GM12878 (cell line): ENCODE results near the gene SELPLG. TPM values are rescaled to one million over a fixed set of nuclear protein-coding genes. Genes with fewer than 3 reads are reported as not detected.

Source experiments
- ATAC-seq: fragments of 200-7000 bp; cut with Tn5 transposase; 3 replicates; pipeline ENCODE4 v1.9.1; 2020; ENCODE audit warnings: mild to moderate bottlenecking, moderate library complexity
- BruUV-seq: library from RNA; stranded (reverse); fragments of 400-500 nt; replicated peaks from 2 replicates; lab custom pipeline; 2021; lab: Mats Ljungman, UMichigan
- CTCF ChIA-PET: fragments of 300-600 bp; sonication (Branson Sonifier 250); formaldehyde crosslinking; extraction: SDS; loops from one replicate; lab custom pipeline; 2021; ENCODE audit warnings: inconsistent platforms; lab: Yijun Ruan, JAX
- POLR2A ChIA-PET: fragments of 350-600 bp; formaldehyde crosslinking; extraction: SDS; loops from one replicate; lab custom pipeline; 2021; ENCODE audit warnings: inconsistent platforms; lab: Charles Lee
- RAD21 ChIA-PET: fragments of 300-600 bp; sonication (Branson Sonifier 250); formaldehyde crosslinking; loops from one replicate; lab custom pipeline; 2023; ENCODE audit warnings: antibody characterized with exemption; ENCODE audit not compliant: unreplicated experiment; lab: Charles Lee
- SMC1A ChIA-PET: fragments of 300-600 bp; sonication (Branson Sonifier 250); formaldehyde crosslinking; loops from one replicate; lab custom pipeline; 2023; ENCODE audit not compliant: unreplicated experiment, uncharacterized antibody; lab: Charles Lee
- DNase-seq: peaks from one replicate; pipeline ENCODE4 v3.0.0-alpha.2; 2011; ENCODE audit warnings: low read depth, low spot score
- FAIRE-seq: peaks from 3 replicates; lab custom pipeline; 2011; peaks lifted over from hg19 to GRCh38; lab: Jason Lieb, UNC
- H2AFZ ChIP-seq: 2 replicates; pipeline ENCODE4 v1.6.0; 2011; ENCODE audit warnings: low read depth, low read length, control low read depth; ENCODE audit not compliant: control insufficient read depth
- H3K27ac ChIP-seq: 2 replicates; pipeline ENCODE4 v1.5.1; 2011; ENCODE audit warnings: control low read depth; ENCODE audit not compliant: control insufficient read depth, insufficient read depth
- H3K27me3 ChIP-seq, 2 experiments: replicated peaks in 1 of 2; 2 replicates each; pipeline versions ENCODE4 v1.6.0 to v1.6.1; 2011; ENCODE audit warnings: low read length in 1 of 2; ENCODE audit not compliant: control insufficient read depth in 2 of 2, insufficient read depth in 2 of 2
- H3K36me3 ChIP-seq, 2 experiments: 2 replicates each; pipeline ENCODE4 v1.5.1; 2011; ENCODE audit warnings: low read length in 1 of 2; ENCODE audit not compliant: control insufficient read depth in 2 of 2, insufficient read depth in 2 of 2
- H3K4me1 ChIP-seq: 2 replicates; pipeline ENCODE4 v1.6.1; 2011; ENCODE audit warnings: mild to moderate bottlenecking, low read length, moderate library complexity, mixed read lengths; ENCODE audit not compliant: control insufficient read depth, insufficient read depth
- H3K4me2 ChIP-seq: 2 replicates; pipeline ENCODE4 v1.6.0; 2011; ENCODE audit warnings: control low read depth; ENCODE audit not compliant: control insufficient read depth, insufficient read depth
- H3K4me3 ChIP-seq: fragments of 200-600 bp; sonication (generic); 2 replicates; pipeline ENCODE4 v1.5.1; 2016
- H3K79me2 ChIP-seq: 2 replicates; pipeline ENCODE4 v1.6.0; 2011; ENCODE audit warnings: low read length; ENCODE audit not compliant: control insufficient read depth, insufficient read depth
- H3K9ac ChIP-seq: 2 replicates; pipeline ENCODE4 v1.8.0; 2011; ENCODE audit warnings: low read length, control low read depth, mixed read lengths; ENCODE audit not compliant: control insufficient read depth, insufficient read depth
- H3K9me3 ChIP-seq: replicated peaks from 3 replicates; pipeline ENCODE4 v1.5.1; 2011; ENCODE audit warnings: mild to moderate bottlenecking, low read length; ENCODE audit not compliant: control insufficient read depth, insufficient read depth
- H4K20me1 ChIP-seq: 2 replicates; pipeline ENCODE4 v1.6.0; 2011; ENCODE audit not compliant: control insufficient read depth, insufficient read depth
- ASH2L ChIP-seq: fragments of 300-600, 200-600 bp; sonication (generic); IDR thresholded peaks from 2 replicates; pipeline ENCODE4 v1.6.1; 2017; ENCODE audit warnings: low read depth, mild to moderate bottlenecking, borderline replicate concordance
- CUX1 ChIP-seq: IDR thresholded peaks from 2 replicates; pipeline ENCODE4 v1.6.1; 2012; ENCODE audit warnings: improper control_type of control experiment, low read depth, low read length; ENCODE audit not compliant: insufficient replicate concordance
- EZH2 ChIP-seq: IDR thresholded peaks from 2 replicates; pipeline ENCODE4 v1.6.1; 2012; ENCODE audit warnings: low read depth, mild to moderate bottlenecking, control low read depth, inconsistent platforms, low read length, borderline replicate concordance; ENCODE audit not compliant: control insufficient read depth
- IKZF2 ChIP-seq, 2 experiments: fragments of 450-650 bp; IDR thresholded peaks; 2 replicates each; pipeline ENCODE4 v1.6.1; 2017; ENCODE audit warnings: mild to moderate bottlenecking in 2 of 2, moderate library complexity in 2 of 2
- JUND ChIP-seq: IDR thresholded peaks from 2 replicates; pipeline ENCODE4 v1.6.1; 2012; ENCODE audit warnings: low read depth, mild to moderate bottlenecking, low read length, improper control_type of control experiment, moderate library complexity
- MTA2 ChIP-seq: fragments of 450-650 bp; IDR thresholded peaks from 2 replicates; pipeline ENCODE4 v1.6.1; 2016; ENCODE audit warnings: low read depth, mild to moderate bottlenecking, moderate library complexity
- STAT1 ChIP-seq: fragments of 450-650 bp; conservative IDR thresholded peaks from 2 replicates; pipeline ENCODE4 v1.6.1; 2014; ENCODE audit warnings: antibody characterized with exemption, mild to moderate bottlenecking
- STAT3 ChIP-seq: IDR thresholded peaks from 2 replicates; pipeline ENCODE4 v1.6.1; 2011; ENCODE audit warnings: low read depth, low read length, improper control_type of control experiment
- ZNF592 ChIP-seq: fragments of 450-650 bp; IDR thresholded peaks from 2 replicates; pipeline ENCODE4 v1.6.1; 2017; ENCODE audit warnings: mild to moderate bottlenecking, moderate library complexity
- ZZZ3 ChIP-seq: IDR thresholded peaks from 2 replicates; pipeline ENCODE4 v1.6.1; 2011; ENCODE audit warnings: low read depth; ENCODE audit not compliant: control insufficient read depth, insufficient read length
- WGBS: methylation state at CpG from one replicate; pipeline ENCODE4 v1.1.6; 2016; ENCODE audit warnings: low lambda C conversion rate; ENCODE audit not compliant: insufficient replicate concordance, insufficient coverage; ENCODE audit errors: missing lambda C conversion rate; 5-methylcytosine and 5-hydroxymethylcytosine counted together
- in situ Hi-C: fragments of 300-500 bp; cut with MboI; formaldehyde crosslinking; loops from 9 replicates; pipeline ENCODE4 v1.14.3; 2018; ENCODE audit warnings: mixed read lengths
- intact Hi-C: fragments of 100-400 bp; cut with micrococcal nuclease; formaldehyde crosslinking; loops from one replicate; pipeline ENCODE4 v1.14.2; 2022; ENCODE audit not compliant: unreplicated experiment
- polyA plus RNA-seq, 11 experiments: library from polyadenylated mRNA; depleted of rRNA in 4 of 11; unstranded in 6 of 11; stranded (reverse) in 5 of 11; fragments of >200 nt; fragmentation: Nextera tagmentation in 4 of 11; fragmentation: Illumina TruSeq in 1 of 11; extraction: Ambion mirVana in 4 of 11; extraction: Trizol in 1 of 11; gene quantifications; 1 replicate in 1 of 11; 2 replicates in 10 of 11; pipeline versions ENCODE4 v1.2.1 to v1.2.3, GENCODE V29; 2011 to 2016; ENCODE audit warnings: inconsistent platforms in 2 of 11, missing spikeins in 2 of 11, low read depth in 1 of 11
- total RNA-seq, 4 experiments: library from RNA; depleted of rRNA in 3 of 4; stranded (reverse); fragments of >200 nt in 3 of 4; fragmentation: Illumina TruSeq in 1 of 4; extraction: Trizol in 1 of 4; gene quantifications; 2 replicates each; pipeline versions ENCODE4 v1.2.1 to v1.2.3, GENCODE V29; 2013 to 2021

Gene SELPLG
- total and polyA plus RNA-seq, 10 of the 15 experiments (the other 5 are each of a cell fraction or from before 2014, with no cell fraction given) = 3.2 to 32.3 (median 23.9) TPM

- no peak for TF ChIP-seq CUX1
These were observed 43.0 kb upstream of the SELPLG start (continued) for GRCh38 chr12:108676707-108677106.

DNA sequence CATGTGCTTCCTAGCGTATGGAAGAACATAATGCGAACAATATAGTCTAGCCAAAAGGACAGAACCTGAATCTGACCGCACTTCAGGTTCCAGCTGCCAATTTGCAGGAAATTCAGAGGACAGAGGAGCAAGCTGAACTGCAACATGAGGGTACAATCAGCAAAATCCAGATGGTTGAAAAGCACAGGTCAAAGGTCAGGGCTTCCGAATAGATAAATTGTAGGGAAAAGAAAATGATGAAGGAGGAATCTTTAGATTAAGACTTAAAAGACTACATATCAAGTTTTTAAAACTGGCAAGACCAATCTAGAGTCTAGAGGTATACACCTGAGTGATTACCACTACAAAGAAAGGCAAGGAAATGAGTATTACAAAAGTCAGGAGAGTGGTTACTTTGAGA lies 42.1 kb upstream of the SELPLG start:
- WGBS = 95% methylated on average over 4 of the region's 4 CpGs
- H3K79me2 ChIP-seq = peaks cover 17% of the 10 kb centered on the region

More for the DNA sequence above, 42.1 kb upstream of the SELPLG start:
- Histone ChIP-seq H3K4me1 (peaks cover 3% of the 10 kb centered on the region; the same call in 1 of the 2 replicates), H3K27me3 (no peaks in the 10 kb centered on the region), H3K9ac (no peak overlapping the region), H3K9me3 (no peaks in the 10 kb centered on the region), H3K4me2 (no peak overlapping the region), H3K27ac (no peak overlapping the region), H3K36me3 (peaks cover 6 to 14% of the 10 kb centered on the region in 2 experiments), H2AFZ (no peak overlapping the region), H4K20me1 (no peaks in the 10 kb centered on the region), H3K4me3 (no peak overlapping the region)
- no peak for TF ChIP-seq ZNF592
- no peak for TF ChIP-seq ZZZ3
- TF ChIP-seq JUND = no peak
- TF ChIP-seq STAT3 = no peak
- no peak for TF ChIP-seq MTA2
- TF ChIP-seq EZH2 = no peak
- TF ChIP-seq ASH2L = no peak
- TF ChIP-seq IKZF2 (IDR thresholded peaks at IDR 0.05) = no peak
- TF ChIP-seq STAT1 = no peak
- no peak for FAIRE-seq
- CTCF ChIA-PET = no interaction called here
- DNase-seq = no peak
- RAD21 ChIA-PET = no interaction called here
- BruUV-seq = no TSS peak
- POLR2A ChIA-PET = no interaction called here
- in situ Hi-C loops (no loop called here), intact Hi-C loops (no loop called here)
- SMC1A ChIA-PET = interaction anchor here (1.0 to 3.8 kb wide), 2 partner anchors 11 to 15 kb away, joined by 4 to 16 read pairs; no protein-coding TSS in a partner anchor
- ATAC-seq = no peak
